Calu3 (cell line): ENCODE measurements around the gene ANKS3. TPM values are rescaled to one million over a fixed set of nuclear protein-coding genes. Genes with fewer than 3 reads are reported as not detected.
A peak's percentile ranks its signal among the peaks of the same experiment; 100 is the strongest.
"Not testable (repeated sequence)": the region's sequence is repeated elsewhere in the genome, so short reads cannot be mapped to it uniquely, and the experiment has no call there.

Experiments
- BruUV-seq: library from RNA; stranded (reverse); fragments of 400-500 nt; replicated peaks from 2 replicates; lab custom pipeline; 2021; lab: Mats Ljungman, UMichigan
- CTCF ChIA-PET: fragments of 300-600 bp; sonication (Branson Sonifier 250); formaldehyde crosslinking; loops from one replicate; lab custom pipeline; 2022; ENCODE audit warnings: antibody characterized with exemption; lab: Charles Lee
- DNase-seq: peaks from one replicate; pipeline ENCODE4 v3.0.0; 2022
- H3K27ac Mint-ChIP-seq: one replicate; pipeline ENCODE4 v1.8.0; 2022; ENCODE audit warnings: mixed read lengths; ENCODE audit not compliant: unreplicated experiment
- H3K27me3 Mint-ChIP-seq: one replicate; pipeline ENCODE4 v1.8.0; 2022; ENCODE audit warnings: mixed read lengths; ENCODE audit not compliant: unreplicated experiment
- H3K36me3 Mint-ChIP-seq: one replicate; pipeline ENCODE4 v1.8.0; 2022; ENCODE audit warnings: mild to moderate bottlenecking, moderate library complexity, mixed read lengths; ENCODE audit not compliant: insufficient read depth, unreplicated experiment
- H3K4me1 Mint-ChIP-seq: one replicate; pipeline ENCODE4 v1.8.0; 2022; ENCODE audit warnings: mild to moderate bottlenecking, low read depth, mixed read lengths; ENCODE audit not compliant: unreplicated experiment
- H3K4me3 Mint-ChIP-seq: one replicate; pipeline ENCODE4 v1.8.0; 2022; ENCODE audit warnings: mild to moderate bottlenecking, low read depth, moderate library complexity, mixed read lengths; ENCODE audit not compliant: unreplicated experiment
- H3K9me3 Mint-ChIP-seq: one replicate; pipeline ENCODE4 v1.8.0; 2022; ENCODE audit warnings: low read depth, mixed read lengths; ENCODE audit not compliant: unreplicated experiment
- CTCF ChIP-seq: fragments of 200-600 bp; IDR thresholded peaks from one replicate; pipeline ENCODE4 v1.8.0; 2022; ENCODE audit warnings: antibody characterized with exemption; ENCODE audit not compliant: unreplicated experiment
- intact Hi-C: fragments of 100-400 bp; cut with micrococcal nuclease; formaldehyde crosslinking; loops from one replicate; pipeline ENCODE4 v1.10.0; 2022; ENCODE audit not compliant: unreplicated experiment
- total RNA-seq: library from RNA; stranded (reverse); gene quantifications from 2 replicates; pipeline ENCODE4 v1.2.3, GENCODE V29; 2022

Gene ANKS3
- total RNA-seq, 1 experiment from 2014 or later, result 46.9 TPM

- CTCF ChIA-PET, result no interaction called here
- no peak for DNase-seq
- peaks cover 10% of the 10 kb centered on the region for H3K4me1 Mint-ChIP-seq
- peaks cover 21% of the 10 kb centered on the region for H3K27me3 Mint-ChIP-seq
- no peaks in the 10 kb centered on the region for H3K9me3 Mint-ChIP-seq
- TF ChIP-seq CTCF, result no peak
- BruUV-seq, result TSS peak; percentile 12
- peaks cover 25% of the 10 kb centered on the region for H3K36me3 Mint-ChIP-seq
- no peak overlapping the region for H3K27ac Mint-ChIP-seq
- H3K4me3 Mint-ChIP-seq, result no peak overlapping the region
- intact Hi-C loops, result no loop called here
Measured at GRCh38 chr16:4745274-4745569, 11.2 kb upstream of the ANKS3 start.

- H3K36me3 Mint-ChIP-seq, result peaks cover 24% of the 10 kb centered on the region
- H3K4me1 Mint-ChIP-seq, result peaks cover 10% of the 10 kb centered on the region
- DNase-seq, result no peak
- H3K4me3 Mint-ChIP-seq, result no peak overlapping the region
- H3K27ac Mint-ChIP-seq, result no peak overlapping the region
- intact Hi-C loops, result no loop called here
- CTCF ChIA-PET, result no interaction called here
- no peaks in the 10 kb centered on the region for H3K9me3 Mint-ChIP-seq
- BruUV-seq, result no TSS peak
- TF ChIP-seq CTCF, result no peak
- peaks cover 21% of the 10 kb centered on the region for H3K27me3 Mint-ChIP-seq
Measured at GRCh38 chr16:4744555-4745273, 10.6 kb upstream of the ANKS3 start.

- H3K4me1 Mint-ChIP-seq, result peaks cover 10% of the 10 kb centered on the region
- intact Hi-C loops, result no loop called here
- CTCF ChIA-PET, result no interaction called here
- peaks cover 25% of the 10 kb centered on the region for H3K27me3 Mint-ChIP-seq
- no TSS peak for BruUV-seq
- DNase-seq, result no peak
- H3K36me3 Mint-ChIP-seq, result peaks cover 16% of the 10 kb centered on the region
- H3K4me3 Mint-ChIP-seq, result peak overlapping the region; percentile 46
- H3K27ac Mint-ChIP-seq, result no peak overlapping the region
- no peaks in the 10 kb centered on the region for H3K9me3 Mint-ChIP-seq
- no peak for TF ChIP-seq CTCF
Measured at GRCh38 chr16:4743226-4743878, 9.3 kb upstream of the ANKS3 start.

GRCh38 chr16:4738370-4738769, 4.3 kb upstream of the ANKS3 start:
- H3K4me3 Mint-ChIP-seq, H3K27ac Mint-ChIP-seq, BruUV-seq, H3K9me3 Mint-ChIP-seq, CTCF ChIA-PET, DNase-seq: not testable (repeated sequence)
- Mint-ChIP-seq H3K27me3 (peaks cover 30% of the 10 kb centered on the region), H3K36me3 (peaks cover 28% of the 10 kb centered on the region), H3K4me1 (peaks cover 16% of the 10 kb centered on the region)
- intact Hi-C loops, result loop anchor here (10.0 kb wide), 1 partner anchor 216 kb away; the partner anchor contains the start of gene SEC14L5

- DNase-seq, result no peak
- Mint-ChIP-seq H3K36me3 (peaks cover 31% of the 10 kb centered on the region), H3K4me3 (no peak overlapping the region), H3K27ac (no peak overlapping the region), H3K27me3 (peaks cover 21% of the 10 kb centered on the region), H3K4me1 (peaks cover 15% of the 10 kb centered on the region), H3K9me3 (no peaks in the 10 kb centered on the region)
- CTCF ChIA-PET, result no interaction called here
- BruUV-seq, result no TSS peak
- TF ChIP-seq CTCF, result no peak
- intact Hi-C loops, result loop anchor here (10.0 kb wide), 1 partner anchor 217 kb away; the partner anchor contains the start of gene SEC14L5
Measured at GRCh38 chr16:4737545-4737944, 3.5 kb upstream of the ANKS3 start.
